GM18870 (cell line): ENCODE measurements around the gene CDHR2.

Experiments used
- ATAC-seq: cut with Tn5 transposase; IDR thresholded peaks from one replicate; pipeline ENCODE4 v1.9.1; 2021; ENCODE audit warnings: moderate library complexity; ENCODE audit not compliant: unreplicated experiment

The CDHR2 gene

GRCh38 chr5:176527246-176528222, 21.6 kb upstream of the CDHR2 start:
- ATAC-seq, result no peak

DNA sequence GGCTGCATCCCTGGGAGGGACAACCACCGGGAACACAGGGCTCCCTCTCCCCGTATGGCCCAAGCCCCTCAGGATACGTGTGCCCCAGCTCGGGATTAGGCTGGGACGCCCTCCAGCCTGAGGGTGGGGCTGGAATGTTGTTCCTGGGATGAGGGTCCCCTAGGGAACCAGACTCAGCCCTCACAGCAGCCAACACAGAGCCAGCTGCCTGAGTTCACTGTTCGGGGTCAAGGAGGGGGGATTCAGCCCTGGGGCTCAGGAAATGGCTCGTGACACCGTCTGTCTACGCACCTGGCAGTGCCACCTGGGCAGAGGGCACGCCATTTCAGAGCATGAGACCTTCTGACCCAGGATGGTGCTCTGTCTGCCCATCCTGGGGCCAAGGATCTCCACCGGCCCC, 20.8 kb upstream of the CDHR2 start:
- no peak for ATAC-seq

GRCh38 chr5:176528761-176529115, 20.4 kb upstream of the CDHR2 start:
- no peak for ATAC-seq

- no peak for ATAC-seq
Observed at GRCh38 chr5:176529116-176529740, 19.9 kb upstream of the CDHR2 start.

DNA sequence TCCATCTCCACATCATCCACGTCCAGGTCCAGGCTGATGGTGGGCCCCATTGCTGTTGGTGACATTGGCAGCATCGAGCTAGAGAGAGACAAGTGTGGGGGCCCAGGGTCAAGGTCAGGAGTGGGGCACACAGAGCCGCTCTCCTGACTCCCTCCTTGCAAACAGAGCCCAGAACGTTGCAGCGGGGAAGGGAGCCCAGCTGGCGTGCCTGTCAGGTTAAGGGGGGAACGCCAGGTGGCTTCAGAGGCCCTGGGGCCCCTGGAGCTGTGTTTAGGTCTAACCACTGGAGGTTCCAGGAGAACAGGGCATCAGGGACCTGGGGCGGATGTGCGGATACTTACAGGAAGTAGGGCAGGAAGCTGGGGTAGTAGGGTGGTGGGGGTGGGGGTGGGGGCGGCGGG, 19.4 kb upstream of the CDHR2 start:
- no peak for ATAC-seq

- ATAC-seq, result no peak
Observed at GRCh38 chr5:176530393-176530982, 18.7 kb upstream of the CDHR2 start.

DNA sequence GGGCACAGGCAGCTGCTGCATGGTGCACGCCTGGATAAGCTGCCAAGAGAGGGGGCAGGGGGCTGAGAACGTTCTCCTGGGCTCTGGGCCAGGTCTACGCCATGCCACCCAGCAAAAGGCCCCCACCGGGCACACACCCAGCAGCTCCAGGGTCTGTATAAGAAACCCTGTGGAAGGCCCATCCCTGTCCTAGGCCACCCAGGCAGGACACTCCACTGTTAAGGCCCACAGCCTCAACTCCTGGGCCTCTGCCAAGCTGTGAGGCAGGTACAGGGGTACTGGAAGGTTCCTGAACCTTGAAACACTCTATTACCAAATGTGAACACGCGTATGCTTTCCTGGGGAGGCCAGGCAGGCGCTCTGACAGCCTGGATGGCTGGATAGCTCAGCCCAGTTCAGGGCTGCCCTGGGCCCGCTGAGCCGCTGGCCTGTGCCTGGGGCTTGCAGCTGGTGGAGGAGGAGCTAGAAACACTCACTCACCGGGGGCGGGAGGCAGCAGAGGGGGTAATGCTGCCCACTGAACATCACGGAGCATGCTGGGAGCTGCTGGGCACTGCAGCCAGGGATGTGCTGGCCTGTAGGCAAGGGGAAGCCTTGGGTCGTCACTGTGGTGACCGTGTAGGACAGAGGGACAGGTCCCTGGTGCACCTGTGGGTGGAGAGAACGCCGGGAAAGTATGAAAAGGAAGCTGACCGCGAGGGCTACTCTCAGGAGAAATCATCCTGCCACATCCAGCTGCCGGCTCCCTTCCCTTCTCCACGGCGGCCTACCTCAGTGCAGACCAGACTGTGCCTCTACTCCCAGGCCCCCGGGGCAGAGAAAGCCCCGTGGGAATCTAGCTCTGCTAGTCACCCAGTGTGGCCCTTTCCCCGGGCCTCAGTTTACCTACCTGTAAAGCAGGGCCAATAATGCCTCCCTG, 17.9 kb upstream of the CDHR2 start:
- no peak for ATAC-seq

DNA sequence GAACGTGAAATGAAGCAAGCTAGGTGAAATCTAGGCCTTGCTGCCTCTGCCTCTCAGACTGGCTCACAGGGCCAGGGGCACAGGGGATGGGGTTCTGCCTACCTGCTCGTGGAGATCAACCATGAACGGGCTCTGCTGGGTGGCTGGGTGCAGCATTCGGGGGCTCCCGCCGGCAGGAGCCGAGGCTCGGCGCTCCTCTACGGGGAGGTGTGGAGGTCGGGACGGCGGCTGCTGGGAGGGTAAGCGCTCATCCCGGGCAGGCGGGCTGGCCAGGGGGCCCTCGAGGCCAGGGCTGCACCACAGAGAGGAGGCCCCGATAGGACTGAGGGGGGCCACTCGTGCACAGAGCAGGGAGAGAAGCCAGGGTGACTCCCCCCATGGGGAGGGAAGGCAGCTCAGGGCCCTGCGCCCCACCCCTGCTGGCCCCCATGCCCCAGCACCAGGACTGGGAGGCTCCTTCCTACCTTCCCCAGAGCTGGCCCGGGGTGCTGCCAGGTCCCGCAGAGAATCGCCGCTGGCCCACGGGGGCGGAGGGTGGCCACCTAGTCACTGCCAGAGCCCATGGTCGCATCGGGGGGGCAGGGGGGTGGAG, 17.1 kb upstream of the CDHR2 start:
- no peak for ATAC-seq

- ATAC-seq, result no peak
Observed at GRCh38 chr5:176532795-176533194, 16.3 kb upstream of the CDHR2 start.

GRCh38 chr5:176533390-176533789, 15.8 kb upstream of the CDHR2 start:
- ATAC-seq, result no peak

DNA sequence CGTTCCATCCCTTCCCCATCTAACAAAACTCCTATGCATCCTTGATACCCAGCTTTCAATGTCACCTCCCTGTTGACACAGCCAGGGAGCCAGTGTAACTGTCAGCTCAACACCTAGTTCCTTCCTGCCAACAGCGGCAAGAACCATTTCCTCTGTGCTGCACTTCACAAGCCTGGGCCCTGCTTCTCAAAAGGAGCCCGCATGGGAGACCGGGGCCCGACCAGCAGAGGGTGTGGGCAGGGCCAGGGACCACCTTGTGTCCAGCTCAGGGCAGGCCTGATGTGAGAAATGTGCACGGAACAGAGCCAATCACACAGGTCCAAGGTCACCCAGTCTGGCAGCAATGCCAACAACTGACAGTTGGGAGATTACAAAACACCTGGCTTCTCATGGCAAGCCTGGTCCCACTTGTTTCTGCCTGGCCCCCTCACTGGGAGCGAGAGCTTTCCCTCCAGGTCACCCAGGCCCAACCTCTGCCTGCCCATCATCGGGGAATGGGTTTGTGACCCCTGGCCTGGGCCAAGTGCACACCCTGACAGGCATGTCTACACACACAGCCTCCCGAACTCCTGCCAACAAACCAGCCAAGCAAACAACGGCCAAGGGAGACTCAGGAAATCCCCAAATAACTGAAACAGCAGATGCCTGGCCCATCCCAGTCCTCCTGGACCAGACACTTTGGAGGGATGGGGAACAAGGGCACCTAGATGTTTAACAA, 15.1 kb upstream of the CDHR2 start:
- no peak for ATAC-seq

DNA sequence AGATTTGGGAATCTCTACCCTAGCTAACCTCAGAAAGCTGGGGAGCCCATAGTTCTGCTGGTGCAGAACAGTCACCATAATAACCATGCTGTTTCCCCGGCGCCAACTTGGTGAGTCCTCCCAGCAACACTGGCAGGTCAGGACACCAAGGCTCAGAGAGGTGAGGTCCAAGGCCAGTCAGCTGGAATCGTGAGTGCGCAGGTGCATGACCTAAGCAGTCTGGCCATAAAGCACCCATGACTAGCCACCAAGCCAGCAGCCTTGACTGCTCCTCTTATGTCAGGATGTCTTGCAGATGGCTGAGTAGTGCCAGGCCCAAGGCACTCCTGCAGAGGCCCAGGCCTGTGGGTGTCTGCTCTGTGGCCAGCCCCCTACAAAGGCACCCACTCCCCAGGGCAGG, 14.5 kb upstream of the CDHR2 start:
- no peak for ATAC-seq

DNA sequence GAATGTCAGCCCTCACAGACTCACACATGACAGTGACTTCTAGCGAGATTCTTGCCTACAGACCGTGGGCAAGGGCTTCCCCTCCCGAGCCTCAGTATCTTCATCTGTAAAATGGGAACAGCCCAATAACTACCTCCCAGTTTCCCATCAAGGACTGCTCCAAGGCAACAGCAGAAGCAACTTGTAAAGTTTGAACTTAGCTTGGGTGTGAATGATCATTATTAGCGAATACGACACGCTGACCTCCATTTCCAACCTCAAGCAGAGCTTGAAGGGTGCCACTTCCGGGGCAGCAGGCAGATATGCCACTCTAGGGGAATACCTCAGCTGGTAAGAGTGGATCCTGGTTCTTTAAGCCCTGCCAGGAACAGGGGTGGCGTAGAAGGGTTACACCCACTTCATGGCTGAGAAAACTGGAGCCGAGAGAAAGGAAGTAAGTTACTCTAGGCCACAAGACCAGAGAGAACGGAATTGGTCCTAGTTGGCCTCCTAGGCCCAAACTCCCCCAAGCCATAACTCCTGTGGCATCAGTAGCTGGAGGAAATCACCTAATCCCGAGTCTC, 14.0 kb upstream of the CDHR2 start:
- ATAC-seq, result no peak

- no peak for ATAC-seq
Observed at GRCh38 chr5:176535664-176536131, 13.4 kb upstream of the CDHR2 start.

- ATAC-seq, result no peak
Observed at GRCh38 chr5:176536132-176536901, 12.8 kb upstream of the CDHR2 start.

DNA sequence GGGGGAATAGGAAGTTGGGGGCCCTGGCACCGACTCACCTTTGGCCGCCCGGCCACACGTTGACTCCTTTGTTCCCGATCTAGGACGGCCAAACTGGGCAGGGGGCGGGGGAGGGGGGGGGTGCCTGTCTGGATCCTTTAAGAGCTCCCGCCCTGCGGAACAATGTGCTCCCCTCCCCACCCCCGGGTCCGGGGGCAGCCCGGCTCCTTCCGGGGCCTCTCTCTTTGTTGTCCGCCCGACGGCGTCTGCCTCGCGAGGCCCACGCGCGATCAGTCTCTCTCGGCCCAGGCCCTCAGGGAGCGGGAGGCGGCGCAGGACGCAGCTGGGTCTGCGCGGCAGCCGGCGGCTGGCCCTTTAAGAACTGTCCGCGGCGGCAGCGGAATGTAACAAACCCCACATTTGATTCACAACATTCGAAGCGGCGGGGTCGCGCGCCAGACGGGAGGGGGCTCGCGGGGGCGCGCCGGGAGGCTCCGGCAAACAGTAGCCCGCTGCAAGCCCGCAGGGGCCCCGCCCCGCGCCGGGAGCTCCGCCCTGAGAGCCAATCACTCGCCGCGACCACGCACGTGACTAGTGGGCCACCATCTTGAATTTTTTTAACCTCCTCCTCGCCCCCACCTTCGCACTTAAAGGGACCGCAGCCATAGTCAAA, 12.1 kb upstream of the CDHR2 start, which contains the start of gene RNF44:
Gene RNF44, minus strand, starts transcription at position 501 of the 652 bp plus-strand sequence. CDS start 4,930 bp downstream, outside the sequence.
- peak; percentile 36 for ATAC-seq

DNA sequence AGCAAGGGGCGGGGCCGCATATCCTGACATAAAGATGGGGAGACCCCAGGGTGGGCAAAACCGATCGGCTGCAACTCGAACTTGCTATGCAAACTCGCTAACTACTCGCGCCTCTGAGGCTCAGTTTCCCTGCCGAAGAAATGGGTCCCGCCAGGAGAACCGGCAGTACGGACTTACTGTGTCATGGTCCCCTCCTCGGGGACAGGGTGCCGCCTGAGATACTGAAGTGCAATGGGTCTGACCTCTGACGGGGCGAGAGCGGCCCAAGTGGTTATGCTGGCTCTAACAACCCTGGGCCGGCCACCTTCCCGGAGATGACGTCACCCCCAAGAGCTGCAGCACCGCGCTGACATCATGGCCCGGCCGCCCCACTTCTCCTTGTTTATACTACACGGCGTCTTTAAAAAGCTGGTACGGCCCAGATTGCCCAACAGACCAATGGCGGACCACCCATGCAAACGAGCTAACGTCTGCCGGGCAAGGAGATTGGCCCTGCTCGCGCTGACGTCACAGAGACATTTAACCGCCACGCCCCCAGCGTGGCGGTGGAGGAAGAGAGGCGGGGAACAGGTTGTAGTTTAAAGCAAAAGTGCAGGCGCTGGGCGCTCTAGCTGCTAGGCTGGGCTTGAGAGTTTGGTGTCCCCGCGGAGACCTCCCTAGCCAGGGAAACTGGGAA, 11.4 kb upstream of the CDHR2 start:
- ATAC-seq, result peak; percentile 61
